Stimulated activated CD4-positive, alpha-beta T cell treated with anti-CD3 and anti-CD28 coated beads, Interleukin-4, amount 100 ng/mL, for 4 hours (primary cell): ENCODE data around the gene SF3B6.
"Not testable (repeated sequence)": the region's sequence is repeated elsewhere in the genome, so short reads cannot be mapped to it uniquely, and the experiment has no call there.

ENCODE experiments used
- DNase-seq, 2 experiments: peaks; one replicate each; pipeline ENCODE4 v3.0.0-alpha.2; 2020

SF3B6 gene

DNA sequence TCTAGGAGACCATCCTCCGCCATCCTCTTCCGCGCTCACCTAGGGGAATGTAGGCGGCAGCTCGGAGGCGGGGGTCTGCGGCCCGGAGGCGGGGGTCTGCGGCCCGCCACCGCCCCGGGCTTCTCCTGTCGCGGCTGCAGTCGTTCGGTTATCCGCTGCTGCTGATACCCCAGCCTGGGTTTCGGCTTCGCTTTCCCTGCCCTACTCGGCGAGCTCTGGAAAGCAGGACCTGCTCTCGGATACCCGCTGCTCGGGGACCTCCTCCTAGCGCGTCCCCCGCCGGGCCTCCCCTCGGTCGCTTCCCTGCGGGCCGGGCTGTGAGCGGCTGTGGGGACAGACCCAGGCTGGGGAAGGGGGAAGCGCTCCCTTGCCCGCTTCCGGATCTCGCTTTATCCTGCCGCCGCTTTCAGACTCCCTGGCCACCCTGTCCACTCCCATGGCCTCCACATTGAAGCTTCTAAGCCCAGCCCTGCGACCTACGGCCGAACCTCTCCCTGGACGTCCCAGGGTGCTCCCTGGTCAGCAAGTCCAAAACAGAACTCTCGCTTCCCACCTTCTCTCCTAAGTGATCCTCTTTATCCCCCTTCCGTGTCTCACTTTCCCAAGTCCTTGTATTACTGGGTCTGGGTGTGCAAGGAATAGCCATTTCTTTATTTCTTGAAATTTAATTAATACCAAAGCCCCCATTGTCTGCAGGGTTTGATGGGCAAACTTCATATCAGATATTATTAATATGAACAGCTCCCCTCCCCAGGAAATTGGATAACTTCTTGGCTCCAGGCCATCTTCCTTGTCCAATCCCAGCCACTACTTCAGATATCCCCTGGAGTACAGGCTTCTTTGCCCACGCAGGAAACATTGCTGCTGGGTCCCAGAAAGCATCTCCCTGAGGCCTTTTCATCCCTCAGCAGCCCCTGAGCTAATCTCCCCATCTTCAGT, 25.8 kb downstream of the SF3B6 start:
- DNase-seq: peak in 1 of 2 experiments; percentile 6

DNA sequence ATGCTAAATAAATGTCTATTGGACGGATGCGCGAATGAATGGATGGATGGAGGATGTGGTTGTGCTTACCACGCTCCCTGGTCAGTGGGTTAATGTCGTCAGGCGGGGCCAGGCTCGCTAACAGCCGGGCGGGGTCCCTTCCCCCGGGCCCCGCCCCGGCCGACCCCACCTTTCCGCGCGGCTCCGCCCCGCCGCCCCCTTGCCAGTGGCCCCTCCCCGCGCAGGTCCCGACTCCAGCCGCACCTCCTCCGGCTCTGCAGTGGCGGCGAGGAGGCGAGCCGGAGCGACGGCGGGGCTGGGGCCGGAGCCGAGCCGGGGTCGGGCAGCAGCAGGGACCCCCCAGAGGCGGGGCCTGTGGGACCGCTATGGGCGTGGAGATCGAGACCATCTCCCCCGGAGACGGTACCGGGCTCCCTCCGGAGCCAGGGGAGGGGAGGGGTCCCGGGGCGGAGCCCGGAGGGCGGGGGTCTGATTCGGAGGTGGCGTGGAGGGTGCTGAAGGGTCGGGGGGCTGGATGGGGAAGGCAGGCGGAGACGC, 26.6 kb downstream of the SF3B6 start, which contains the start of gene FKBP1B:
FKBP1B (plus strand) TSS at position 257 of the 537 bp plus-strand sequence; CDS start at position 366, 109 bp downstream.
- peak; percentile 30 to 48 for DNase-seq

GRCh38 chr2:24048769-24049484, 27.2 kb downstream of the SF3B6 start:
- no peak for DNase-seq

GRCh38 chr2:24047703-24048033, 28.5 kb downstream of the SF3B6 start:
- no peak for DNase-seq

GRCh38 chr2:24046930-24047702, 29.0 kb downstream of the SF3B6 start, which contains the start of gene WDCP:
Gene WDCP (minus strand): TSS chr2:24047391. CDS start chr2:24039494, 7,897 bp downstream.
- DNase-seq: peak; percentile 80 to 94

DNA sequence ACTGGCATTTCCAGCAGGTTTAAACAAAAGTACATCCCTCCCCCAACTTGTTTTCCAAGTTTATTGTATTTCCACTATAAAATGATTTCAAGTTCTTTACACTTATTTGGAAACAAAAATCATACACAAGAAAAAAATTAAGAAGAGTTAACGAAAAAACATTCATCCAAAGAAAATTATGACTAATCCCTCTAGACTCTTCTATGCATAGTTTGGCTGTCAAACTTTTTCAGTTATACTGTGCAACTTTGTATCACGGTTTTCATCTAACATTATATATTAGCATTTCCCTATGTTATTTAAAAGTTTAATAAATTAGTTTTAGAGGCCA, 29.6 kb downstream of the SF3B6 start:
- DNase-seq: no peak

- no peak for DNase-seq
Observed at GRCh38 chr2:24045511-24046508, 30.3 kb downstream of the SF3B6 start.

DNA sequence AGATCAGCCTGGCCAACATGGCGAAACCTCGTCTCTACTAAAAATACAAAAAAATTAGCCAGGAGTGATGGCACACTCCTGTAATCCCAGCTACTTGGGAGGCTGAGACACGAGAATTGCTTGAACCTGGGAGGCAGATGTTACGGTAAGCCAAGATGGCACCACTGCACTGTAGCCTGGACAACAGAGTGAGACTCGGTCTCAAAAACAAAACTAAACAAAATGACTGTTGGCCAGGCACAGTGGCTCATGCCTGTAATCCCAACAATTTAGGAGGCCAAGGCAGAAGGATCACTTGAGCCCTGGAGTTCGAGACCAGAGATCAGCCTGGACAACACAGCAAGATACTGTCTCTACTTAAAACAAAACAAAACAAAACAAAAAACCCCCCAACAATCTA, 33.0 kb downstream of the SF3B6 start:
- not testable (repeated sequence) for DNase-seq

DNA sequence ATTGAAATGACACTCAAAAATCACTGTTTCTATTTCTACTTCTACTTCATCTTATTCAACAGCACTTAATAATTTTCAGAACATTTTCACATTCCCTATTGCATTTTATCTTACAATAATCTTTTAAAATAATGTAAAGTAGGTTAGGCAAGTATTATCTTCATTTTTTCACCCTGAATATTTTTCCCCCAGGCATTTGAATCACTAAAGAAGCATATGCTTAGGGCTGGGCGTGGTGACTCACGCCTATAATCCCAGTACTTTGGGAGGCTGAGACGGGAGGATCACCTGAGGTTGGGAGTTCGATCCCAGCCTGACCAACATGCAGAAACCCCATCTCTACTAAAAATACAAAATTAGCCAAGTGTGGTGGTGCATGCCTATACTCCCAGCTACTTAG, 35.6 kb downstream of the SF3B6 start:
- DNase-seq: no peak

DNA sequence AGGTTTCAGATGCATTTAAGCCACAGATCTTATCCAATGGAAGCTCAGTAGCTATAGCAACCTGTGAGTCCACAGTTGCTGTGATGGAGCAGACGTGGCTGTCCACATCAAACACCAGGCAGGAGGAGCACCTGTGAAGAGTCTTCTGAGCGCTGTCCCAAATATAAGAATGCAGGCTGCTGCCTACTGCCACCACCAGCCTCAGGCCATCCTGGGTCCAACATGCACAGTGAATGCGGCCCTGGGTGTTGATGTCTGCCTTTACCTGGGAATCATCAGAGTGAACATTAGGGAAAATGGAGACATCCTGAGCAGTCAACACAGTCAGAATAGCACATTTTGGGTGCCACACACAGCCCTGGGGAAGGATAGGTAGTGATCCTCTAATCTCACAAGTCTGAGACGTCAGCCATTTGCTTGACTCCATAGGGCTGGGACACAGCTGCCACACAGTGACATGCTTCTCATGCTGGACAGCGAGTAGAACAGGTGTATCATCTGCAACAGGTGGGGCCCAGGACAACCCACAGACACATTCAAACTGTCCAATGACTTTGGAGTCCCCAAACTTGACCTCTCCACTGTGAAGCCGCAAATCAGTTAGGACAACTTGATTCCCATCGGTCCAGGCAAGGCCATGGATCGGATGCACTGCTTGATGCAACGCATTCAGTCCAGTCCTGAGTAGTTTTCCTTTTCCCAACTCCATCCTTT, 37.2 kb downstream of the SF3B6 start:
- DNase-seq: no peak

GRCh38 chr2:24026233-24026632, 49.9 kb downstream of the SF3B6 start:
- no peak for DNase-seq

DNA sequence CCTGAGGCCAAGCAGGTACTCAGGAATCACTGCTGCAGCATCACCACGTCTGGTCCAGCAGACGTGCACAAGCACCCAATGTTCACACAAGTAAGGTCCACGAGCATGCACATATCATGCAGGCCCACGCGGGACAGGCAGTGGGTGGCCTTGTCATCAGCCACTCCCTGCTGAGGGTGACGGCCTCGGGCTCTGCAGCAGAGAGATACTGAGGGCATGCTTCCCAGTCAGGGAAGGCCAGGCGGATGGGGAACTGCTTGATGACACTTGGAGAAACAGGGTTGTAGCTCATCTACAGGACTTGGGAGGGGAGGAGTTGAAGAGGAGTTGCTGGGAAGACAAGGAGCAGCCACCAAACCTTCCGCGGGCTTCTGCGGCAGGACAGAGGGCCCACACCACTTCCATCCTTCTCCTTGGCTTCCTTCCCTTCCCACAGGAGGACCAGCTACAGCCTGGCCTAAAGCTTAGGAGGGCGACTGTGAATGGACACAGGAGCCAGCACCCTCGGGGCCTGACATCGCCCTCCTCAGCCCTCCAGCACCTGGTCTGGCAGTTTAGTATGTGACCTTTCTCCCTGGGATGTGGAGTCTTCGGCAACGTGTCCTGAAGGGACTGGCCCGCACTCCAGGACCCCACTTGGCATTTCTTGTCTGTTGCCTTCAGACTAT, 51.0 kb downstream of the SF3B6 start:
- no peak for DNase-seq

DNA sequence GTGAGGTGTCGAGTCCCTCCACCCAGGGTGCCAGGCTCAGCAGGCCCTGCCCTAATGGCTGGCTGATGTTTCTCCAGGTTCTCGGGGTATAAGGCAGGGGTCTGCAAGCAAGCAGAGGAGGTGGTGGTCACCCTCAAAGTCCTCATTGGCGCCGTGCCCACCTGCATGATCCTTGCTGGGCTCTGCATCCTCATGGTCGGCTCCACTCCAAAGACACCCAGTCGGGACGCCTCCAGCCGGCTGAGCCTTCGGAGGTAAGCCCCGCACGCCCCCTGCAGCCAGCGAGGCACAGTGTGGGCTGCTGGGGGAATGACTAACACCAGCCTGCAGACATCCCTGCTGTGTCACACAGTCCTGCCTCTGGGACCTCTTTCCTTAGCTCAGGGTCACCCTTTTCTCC, 52.1 kb downstream of the SF3B6 start:
- DNase-seq: no peak

- no peak for DNase-seq
Observed at GRCh38 chr2:24022975-24023575, 53.1 kb downstream of the SF3B6 start.

GRCh38 chr2:24022324-24022974, 53.7 kb downstream of the SF3B6 start:
- no peak for DNase-seq

- DNase-seq: no peak
Observed at GRCh38 chr2:24021122-24021998, 54.8 kb downstream of the SF3B6 start.

- no peak for DNase-seq
Observed at GRCh38 chr2:24020244-24020643, 55.9 kb downstream of the SF3B6 start.

GRCh38 chr2:24019729-24020128, 56.4 kb downstream of the SF3B6 start:
- no peak for DNase-seq
